Astrocyte of the spinal cord (primary cell): Measurements from ENCODE around the gene SPRN.
"Not testable (repeated sequence)": the region's sequence is repeated elsewhere in the genome, so short reads cannot be mapped to it uniquely, and the experiment has no call there.

Experiments
- DNase-seq: peaks from one replicate; pipeline ENCODE4 v3.0.0; 2011; ENCODE audit warnings: low read depth, low spot score
- H3K4me3 ChIP-seq: 2 replicates; pipeline ENCODE4 v1.5.1; 2011; ENCODE audit warnings: low read depth, mild to moderate bottlenecking, low read length, moderate library complexity
- in situ Hi-C: cut with HindIII; loops from 2 replicates; pipeline ENCODE4 v1.10.0; 2017; ENCODE audit warnings: low sequenced_read_pairs
- TF ChIP-seq, protein P1 (sequence below): IDR thresholded peaks from 2 replicates; pipeline ENCODE4 v1.5.1; 2012; ENCODE audit warnings: low read depth, mild to moderate bottlenecking, low read length, inconsistent platforms

SPRN gene

DNA sequence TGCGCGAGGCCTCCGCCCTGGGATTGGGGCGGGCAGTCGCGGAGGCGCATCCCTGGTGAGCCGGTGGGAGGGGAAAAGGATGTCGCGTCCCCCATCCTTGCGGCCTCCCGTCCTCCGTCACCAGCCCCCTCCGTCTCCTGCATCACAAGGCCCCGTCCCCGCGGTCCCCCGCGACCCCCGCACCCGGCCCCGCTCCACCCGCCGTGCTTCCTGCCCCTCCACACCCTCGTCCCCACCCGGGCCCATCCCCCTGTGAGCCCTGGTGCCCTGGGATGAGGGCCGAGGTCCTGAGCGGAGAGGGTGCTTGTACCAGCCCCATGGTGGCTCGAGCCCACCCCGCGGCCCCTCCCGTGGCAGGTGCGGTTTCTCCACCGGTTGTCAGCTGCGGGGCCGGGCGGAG lies at the start of gene SPRN:
Gene SPRN, minus strand, starts transcription at position 25 of the 400 bp plus-strand sequence. CDS start 944 bp downstream, outside the sequence.
- in situ Hi-C loops, DNase-seq, H3K4me3 ChIP-seq: not testable (repeated sequence)

DNA sequence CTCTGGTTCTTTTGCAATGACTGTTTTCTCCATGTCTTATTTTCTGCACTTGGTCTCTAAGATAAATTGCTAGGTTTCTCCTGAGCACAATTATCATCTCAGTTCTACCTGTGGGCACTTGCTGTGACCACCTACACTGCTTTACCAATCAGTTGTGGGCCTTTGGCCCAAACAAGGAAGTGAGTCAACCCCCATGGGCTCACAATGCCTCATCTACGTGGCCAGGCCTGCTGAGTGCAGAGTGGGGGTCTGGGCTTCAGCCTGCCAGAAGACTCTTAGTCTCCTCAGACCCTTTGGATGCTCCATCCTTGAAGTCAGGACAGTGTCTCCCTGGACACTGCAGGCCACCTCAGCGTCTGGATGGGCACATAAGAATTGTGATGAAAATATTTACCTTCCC lies 49.6 kb upstream of the SPRN start:
- no peak overlapping the region for H3K4me3 ChIP-seq
- TF ChIP-seq, protein P1, sequence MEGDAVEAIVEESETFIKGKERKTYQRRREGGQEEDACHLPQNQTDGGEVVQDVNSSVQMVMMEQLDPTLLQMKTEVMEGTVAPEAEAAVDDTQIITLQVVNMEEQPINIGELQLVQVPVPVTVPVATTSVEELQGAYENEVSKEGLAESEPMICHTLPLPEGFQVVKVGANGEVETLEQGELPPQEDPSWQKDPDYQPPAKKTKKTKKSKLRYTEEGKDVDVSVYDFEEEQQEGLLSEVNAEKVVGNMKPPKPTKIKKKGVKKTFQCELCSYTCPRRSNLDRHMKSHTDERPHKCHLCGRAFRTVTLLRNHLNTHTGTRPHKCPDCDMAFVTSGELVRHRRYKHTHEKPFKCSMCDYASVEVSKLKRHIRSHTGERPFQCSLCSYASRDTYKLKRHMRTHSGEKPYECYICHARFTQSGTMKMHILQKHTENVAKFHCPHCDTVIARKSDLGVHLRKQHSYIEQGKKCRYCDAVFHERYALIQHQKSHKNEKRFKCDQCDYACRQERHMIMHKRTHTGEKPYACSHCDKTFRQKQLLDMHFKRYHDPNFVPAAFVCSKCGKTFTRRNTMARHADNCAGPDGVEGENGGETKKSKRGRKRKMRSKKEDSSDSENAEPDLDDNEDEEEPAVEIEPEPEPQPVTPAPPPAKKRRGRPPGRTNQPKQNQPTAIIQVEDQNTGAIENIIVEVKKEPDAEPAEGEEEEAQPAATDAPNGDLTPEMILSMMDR = no peak
- no peak for DNase-seq
- in situ Hi-C loops = no loop called here

- no peak for DNase-seq
- H3K4me3 ChIP-seq = no peak overlapping the region
- in situ Hi-C loops = no loop called here
- TF ChIP-seq, protein P1 = no peak
Measured at GRCh38 chr10:133473270-133473669, 48.8 kb upstream of the SPRN start.

DNA sequence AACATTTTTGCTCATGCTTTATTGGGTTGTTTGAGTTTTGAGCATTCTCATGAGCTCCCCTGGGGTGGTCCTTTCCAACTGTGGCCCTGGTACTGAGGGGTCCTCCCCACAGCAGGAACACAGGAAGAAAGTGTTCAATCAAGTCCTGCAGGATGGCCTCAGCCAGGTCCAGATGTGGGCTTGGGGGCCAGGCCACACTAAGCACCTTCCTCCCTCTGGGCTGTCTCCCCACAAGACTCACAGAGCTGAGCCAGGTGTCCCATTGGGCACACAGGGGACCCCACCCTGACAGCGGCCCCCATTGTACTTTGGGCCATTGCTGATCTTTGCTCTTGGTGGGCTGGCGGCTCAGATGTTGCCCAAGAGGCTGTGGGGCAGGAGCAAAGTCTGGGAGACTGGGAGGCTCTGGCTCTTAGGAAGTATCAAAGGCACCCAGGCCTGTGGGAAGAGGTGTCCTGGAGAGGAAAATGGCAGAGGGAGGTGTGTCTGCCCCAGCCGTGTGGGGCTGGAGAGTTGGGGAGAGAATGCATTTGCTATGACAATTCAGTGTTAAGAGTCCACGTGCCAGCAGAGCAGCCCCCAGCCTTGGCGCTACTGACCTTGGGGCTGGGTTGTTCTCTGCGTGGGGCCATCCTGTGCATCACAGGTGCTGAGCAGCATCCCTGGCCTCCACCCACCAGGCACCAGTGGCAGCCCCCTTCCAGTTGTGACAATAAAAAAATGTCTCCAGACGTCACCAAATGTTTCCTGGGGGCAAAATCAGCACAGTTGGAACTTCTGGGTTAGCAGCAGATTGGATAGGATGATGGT lies 47.1 kb upstream of the SPRN start:
- no peak for DNase-seq
- in situ Hi-C loops = no loop called here
- H3K4me3 ChIP-seq = no peak overlapping the region
- TF ChIP-seq, protein P1 = no peak

- DNase-seq, in situ Hi-C loops, H3K4me3 ChIP-seq: not testable (repeated sequence)
Measured at GRCh38 chr10:133469205-133469604, 44.8 kb upstream of the SPRN start.

DNA sequence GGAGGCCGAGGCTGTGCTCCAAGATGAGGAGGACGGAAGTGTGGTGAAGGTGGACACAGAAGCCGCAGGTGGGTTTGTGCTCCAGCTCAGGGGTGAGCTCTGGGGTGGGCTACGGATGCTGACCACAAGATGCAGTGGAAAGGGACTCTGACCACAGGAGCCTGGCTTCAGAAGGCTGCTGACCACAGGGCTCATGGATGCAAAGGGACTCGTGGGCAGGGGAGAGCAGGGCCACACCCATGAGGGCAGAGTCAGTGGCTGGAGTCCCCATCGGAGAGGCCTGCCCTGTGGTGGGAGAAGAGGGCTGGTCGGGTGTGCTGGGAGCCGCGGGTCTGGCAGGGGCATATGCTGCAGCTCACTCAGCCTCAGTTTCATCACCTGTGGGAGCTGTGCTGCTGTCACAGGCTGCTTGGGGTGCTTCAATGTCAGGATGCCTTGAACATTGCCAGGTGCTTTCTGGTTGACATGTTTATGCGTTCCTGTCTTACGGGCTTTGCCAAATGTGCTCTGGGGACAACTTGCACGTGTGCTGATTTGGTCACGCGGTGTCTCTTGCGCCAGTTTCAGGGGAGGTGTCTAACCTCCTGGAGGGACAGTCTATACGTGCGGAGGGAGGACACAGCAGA lies 43.0 kb upstream of the SPRN start:
- in situ Hi-C loops = no loop called here
- DNase-seq = no peak
- TF ChIP-seq, protein P1 = no peak

DNA sequence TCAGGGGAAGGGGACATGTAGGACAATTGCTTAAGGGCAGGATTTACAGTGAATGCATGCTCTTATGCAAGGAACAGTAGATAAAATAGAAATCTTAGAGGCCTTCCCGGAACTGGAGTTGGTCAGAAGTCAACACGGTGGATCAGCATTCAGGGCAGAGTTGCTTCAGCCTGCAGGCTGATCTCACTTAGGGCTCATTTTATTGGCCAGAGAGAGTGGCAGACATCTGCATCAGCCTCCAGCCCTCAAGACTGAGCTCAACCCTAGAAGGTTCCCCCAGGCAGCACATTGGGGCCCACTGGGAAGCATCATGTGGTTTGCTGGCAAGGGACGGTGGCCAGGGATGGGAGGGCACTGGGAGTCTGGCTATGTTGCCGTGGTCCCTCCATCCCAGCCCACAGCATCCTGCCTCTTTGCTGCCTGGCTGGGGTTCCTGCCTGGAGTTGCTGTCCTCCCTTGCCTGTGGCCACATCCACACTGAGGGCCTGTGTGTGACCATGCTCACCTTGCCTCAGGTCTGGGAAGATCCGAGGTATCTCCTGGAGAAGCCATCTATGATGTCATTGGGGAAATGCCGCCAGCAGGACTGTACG lies 42.4 kb upstream of the SPRN start:
- TF ChIP-seq, protein P1 = no peak
- no peak overlapping the region for H3K4me3 ChIP-seq
- in situ Hi-C loops = no loop called here
- DNase-seq = no peak

More for the DNA sequence above, 43.0 kb upstream of the SPRN start:
- H3K4me3 ChIP-seq = no peak overlapping the region
